ENCODE results near the gene UFD1. TPM values are rescaled to one million over a fixed set of nuclear protein-coding genes. Genes with fewer than 3 reads are reported as not detected.

The UFD1 gene
- total and polyA plus RNA-seq, 2 donors (not counting 1 experiment from before 2014, with no cell fraction given): 43.5 to 70.1 TPM

- no peak overlapping the region for H3K4me3 ChIP-seq (ENCODE audit: control extremely low read depth in 1 of 5, extremely low read depth in 1 of 5, insufficient read depth in 1 of 5, low read depth in 2 of 5, low read length in 4 of 5)
- intact Hi-C loops (cut with micrococcal nuclease): no loop called here
- H3K79me2 ChIP-seq (ENCODE audit: control insufficient read depth, insufficient read depth, low read length): peaks cover 35% of the 10 kb centered on the region
- DNase-seq (no peak), ATAC-seq (ENCODE audit: low read depth) (no peak)
- ChIA-PET CTCF (no interaction called here), POLR2A (no interaction called here)
- no peaks in the 10 kb centered on the region for H3K4me1 ChIP-seq (ENCODE audit: control insufficient read depth in 2 of 2, insufficient read depth in 2 of 2, low read length in 2 of 2)
- H3K9me3 ChIP-seq (ENCODE audit: control extremely low read depth in 1 of 3, control insufficient read depth in 2 of 3, insufficient read depth in 1 of 3, low read length in 2 of 3): no peaks in the 10 kb centered on the region
- H3K27ac ChIP-seq (ENCODE audit: low read length in 2 of 2): no peak overlapping the region
- Mint-ChIP-seq H3K27me3 (no peaks in the 10 kb centered on the region), H3K4me3 (no peak overlapping the region), H3K9me3 (ENCODE audit: insufficient read depth) (no peaks in the 10 kb centered on the region), H3K27ac (no peak overlapping the region), H3K4me1 (no peaks in the 10 kb centered on the region)
- peaks cover 3 to 94% of the 10 kb centered on the region in 2 experiments for H3K36me3 ChIP-seq (replicated peaks in 1 of 2; ENCODE audit: control extremely low read depth in 1 of 2, control insufficient read depth in 1 of 2, extremely low read depth in 1 of 2, insufficient read depth in 2 of 2, low read length in 1 of 2)
- no peaks in the 10 kb centered on the region for H3K27me3 ChIP-seq (replicated peaks in 1 of 4; ENCODE audit: control extremely low read depth in 1 of 4, control insufficient read depth in 3 of 4, insufficient read depth in 4 of 4, low read length in 3 of 4)
- no peak overlapping the region for H2AFZ ChIP-seq (ENCODE audit: insufficient read depth, low read depth, low read length, poor library complexity, severe bottlenecking)
- no peak overlapping the region for H3K9ac ChIP-seq (ENCODE audit: low read length)
- H4K20me1 ChIP-seq (ENCODE audit: control insufficient read depth, insufficient read depth, low read length, poor library complexity, severe bottlenecking): peaks cover 18% of the 10 kb centered on the region
- H3K4me2 ChIP-seq (replicated peaks; ENCODE audit: low read depth, low read length, poor library complexity, severe bottlenecking): no peak overlapping the region
- TF ChIP-seq EZH2 (IDR thresholded peaks at IDR 0.05; ENCODE audit: borderline replicate concordance, insufficient read depth, low read depth, low read length, poor library complexity, severe bottlenecking) (no peak), CTCF (IDR thresholded peaks at IDR 0.05) (no peak)
- 96% methylated on average over 7 of the region's 7 CpGs for WGBS (ENCODE audit: insufficient coverage)
Measured at GRCh38 chr22:19469421-19469820, 9.6 kb downstream of the UFD1 start.

GRCh38 chr22:19467912-19468311, 11.1 kb downstream of the UFD1 start:
- Mint-ChIP-seq H3K9me3 (ENCODE audit: insufficient read depth) (no peaks in the 10 kb centered on the region), H3K4me3 (no peak overlapping the region), H3K27me3 (no peaks in the 10 kb centered on the region), H3K27ac (no peak overlapping the region), H3K4me1 (no peaks in the 10 kb centered on the region)
- no peaks in the 10 kb centered on the region for H3K27me3 ChIP-seq (replicated peaks in 1 of 4; ENCODE audit: control extremely low read depth in 1 of 4, control insufficient read depth in 3 of 4, insufficient read depth in 4 of 4, low read length in 3 of 4)
- POLR2A ChIA-PET: no interaction called here
- no peak overlapping the region for H3K9ac ChIP-seq (ENCODE audit: low read length)
- DNase-seq: no peak
- no peaks in the 10 kb centered on the region for H3K4me1 ChIP-seq (ENCODE audit: control insufficient read depth in 2 of 2, insufficient read depth in 2 of 2, low read length in 2 of 2)
- H3K4me2 ChIP-seq (replicated peaks; ENCODE audit: low read depth, low read length, poor library complexity, severe bottlenecking): no peak overlapping the region
- H3K4me3 ChIP-seq (ENCODE audit: control extremely low read depth in 1 of 5, extremely low read depth in 1 of 5, insufficient read depth in 1 of 5, low read depth in 2 of 5, low read length in 4 of 5): no peak overlapping the region
- 100% methylated on average over 4 of the region's 6 CpGs for WGBS (ENCODE audit: insufficient coverage)
- no peak for TF ChIP-seq EZH2 (IDR thresholded peaks at IDR 0.05; ENCODE audit: borderline replicate concordance, insufficient read depth, low read depth, low read length, poor library complexity, severe bottlenecking)
- no peak for TF ChIP-seq CTCF (IDR thresholded peaks at IDR 0.05)
- H4K20me1 ChIP-seq (ENCODE audit: control insufficient read depth, insufficient read depth, low read length, poor library complexity, severe bottlenecking): peaks cover 5% of the 10 kb centered on the region
- H3K79me2 ChIP-seq (ENCODE audit: control insufficient read depth, insufficient read depth, low read length): peaks cover 23% of the 10 kb centered on the region
- no peak overlapping the region for H2AFZ ChIP-seq (ENCODE audit: insufficient read depth, low read depth, low read length, poor library complexity, severe bottlenecking)
- peaks cover 3 to 88% of the 10 kb centered on the region in 2 experiments for H3K36me3 ChIP-seq (replicated peaks in 1 of 2; ENCODE audit: control extremely low read depth in 1 of 2, control insufficient read depth in 1 of 2, extremely low read depth in 1 of 2, insufficient read depth in 2 of 2, low read length in 1 of 2)
- CTCF ChIA-PET: interaction anchor here (1.2 kb wide), 1 partner anchor 9 kb away, joined by 3 read pairs; no protein-coding TSS in a partner anchor
- H3K27ac ChIP-seq (ENCODE audit: low read length in 2 of 2): no peak overlapping the region
- no peaks in the 10 kb centered on the region for H3K9me3 ChIP-seq (ENCODE audit: control extremely low read depth in 1 of 3, control insufficient read depth in 2 of 3, insufficient read depth in 1 of 3, low read length in 2 of 3)
- intact Hi-C loops (cut with micrococcal nuclease): no loop called here
- no peak for ATAC-seq (ENCODE audit: low read depth)
